Testis (tissue), 3 donors: Measurements from ENCODE around the gene PSMD9. TPM values are rescaled to one million over a fixed set of nuclear protein-coding genes. Genes with fewer than 3 reads are reported as not detected.

Experiments used
- DNase-seq: peaks from one replicate; pipeline ENCODE4 v3.0.0-alpha.2; 2019
- H3K27ac ChIP-seq, 2 donors: fragments of 200-600 bp; sonication (generic); one replicate each; pipeline ENCODE4 v1.5.1; 2019
- H3K27me3 ChIP-seq: fragments of 200-600 bp; sonication (generic); one replicate; pipeline ENCODE4 v1.5.1; 2019
- H3K36me3 ChIP-seq: fragments of 200-600 bp; sonication (generic); one replicate; pipeline ENCODE4 v1.5.1; 2017; ENCODE audit warnings: low read depth; ENCODE audit errors: missing control alignments
- H3K4me1 ChIP-seq: fragments of 200-600 bp; sonication (generic); one replicate; pipeline ENCODE4 v1.5.1; 2019
- H3K4me3 ChIP-seq, 2 donors: fragments of 200-600 bp; sonication (generic); one replicate each; pipeline ENCODE4 v1.5.1; 2017 to 2019
- H3K9me3 ChIP-seq: fragments of 200-600 bp; sonication (generic); one replicate; pipeline ENCODE4 v1.5.1; 2017
- POLR2A ChIP-seq: fragments of 450-650 bp; IDR thresholded peaks from one replicate; pipeline ENCODE4 v1.6.1; 2017; ENCODE audit warnings: antibody characterized with exemption, mild to moderate bottlenecking, moderate library complexity
- WGBS, 2 donors: methylation state at CpG; one replicate each; pipeline ENCODE4 v1.1.5; 2018; 5-methylcytosine and 5-hydroxymethylcytosine counted together
- intact Hi-C: fragments of 100-400 bp; cut with DNase I; formaldehyde crosslinking; loops from one replicate; pipeline ENCODE4 v1.15.1; 2023; ENCODE audit warnings: low total_unique reads
- polyA plus RNA-seq: library from polyadenylated mRNA; stranded (reverse); fragments of 350-450 nt; fragmentation: Illumina TruSeq; extraction: RNeasy Lipid Tissue Mini Kit (QIAGEN cat#74804); gene quantifications from one replicate; pipeline ENCODE4 v1.2.3, GENCODE V29; 2014; ENCODE audit warnings: low read depth, low replicate concordance; ENCODE audit not compliant: insufficient read depth
- total RNA-seq, 2 donors: library from RNA; depleted of rRNA; stranded (reverse); fragments of >200 nt; gene quantifications; one replicate each; pipeline ENCODE4 v1.2.3, GENCODE V29; 2016
- TF ChIP-seq, protein P1 (sequence below), 3 experiments: fragments of 450-650 bp in 2 of 3; fragments of 200-600 bp in 1 of 3; sonication (generic) in 1 of 3; IDR thresholded peaks; one replicate each; pipeline ENCODE4 v1.5.1; 2016 to 2019; ENCODE audit warnings: antibody characterized with exemption in 3 of 3, mild to moderate bottlenecking in 2 of 3, moderate library complexity in 1 of 3

The PSMD9 gene
- total and polyA plus RNA-seq, 3 donors from 2014 or later, result 51.3 to 80.9 (median 60.7) TPM

DNA sequence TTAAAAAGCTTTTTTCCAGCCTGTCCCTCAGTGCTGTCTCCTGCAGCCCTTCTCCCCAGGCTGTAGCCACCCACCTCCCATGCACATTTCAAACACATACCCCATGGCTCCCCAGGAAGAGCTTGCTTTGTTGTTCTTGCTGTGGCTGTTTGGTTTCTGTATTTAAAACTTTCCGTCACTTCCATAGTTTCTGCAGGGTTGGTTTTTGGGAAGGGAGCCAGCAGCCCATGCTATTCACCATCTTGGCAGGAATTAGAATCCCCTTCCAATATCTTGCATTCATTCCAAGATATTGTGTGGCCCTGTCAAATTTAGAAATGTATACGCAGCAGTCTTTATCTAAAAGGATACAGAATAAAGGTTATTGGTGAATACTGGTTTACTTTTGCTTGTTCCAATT is 59.4 kb downstream of the PSMD9 start:
- no peaks in the 10 kb centered on the region for H3K36me3 ChIP-seq
- H3K27me3 ChIP-seq, result no peaks in the 10 kb centered on the region
- no peaks in the 10 kb centered on the region for H3K4me1 ChIP-seq
- intact Hi-C loops, result no loop called here
- no peak overlapping the region for H3K27ac ChIP-seq
- no peak for TF ChIP-seq POLR2A
- TF ChIP-seq, protein P1, sequence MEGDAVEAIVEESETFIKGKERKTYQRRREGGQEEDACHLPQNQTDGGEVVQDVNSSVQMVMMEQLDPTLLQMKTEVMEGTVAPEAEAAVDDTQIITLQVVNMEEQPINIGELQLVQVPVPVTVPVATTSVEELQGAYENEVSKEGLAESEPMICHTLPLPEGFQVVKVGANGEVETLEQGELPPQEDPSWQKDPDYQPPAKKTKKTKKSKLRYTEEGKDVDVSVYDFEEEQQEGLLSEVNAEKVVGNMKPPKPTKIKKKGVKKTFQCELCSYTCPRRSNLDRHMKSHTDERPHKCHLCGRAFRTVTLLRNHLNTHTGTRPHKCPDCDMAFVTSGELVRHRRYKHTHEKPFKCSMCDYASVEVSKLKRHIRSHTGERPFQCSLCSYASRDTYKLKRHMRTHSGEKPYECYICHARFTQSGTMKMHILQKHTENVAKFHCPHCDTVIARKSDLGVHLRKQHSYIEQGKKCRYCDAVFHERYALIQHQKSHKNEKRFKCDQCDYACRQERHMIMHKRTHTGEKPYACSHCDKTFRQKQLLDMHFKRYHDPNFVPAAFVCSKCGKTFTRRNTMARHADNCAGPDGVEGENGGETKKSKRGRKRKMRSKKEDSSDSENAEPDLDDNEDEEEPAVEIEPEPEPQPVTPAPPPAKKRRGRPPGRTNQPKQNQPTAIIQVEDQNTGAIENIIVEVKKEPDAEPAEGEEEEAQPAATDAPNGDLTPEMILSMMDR (IDR thresholded peaks at IDR 0.05), result no peak
- no peak for DNase-seq
- 89 to 95% methylated on average over 2 of the region's 2 CpGs for WGBS, 2 donors
- H3K9me3 ChIP-seq, result no peaks in the 10 kb centered on the region
- H3K4me3 ChIP-seq, result no peak overlapping the region

GRCh38 chr12:121949648-121950397 is 61.2 kb downstream of the PSMD9 start:
- Histone ChIP-seq H3K9me3 (no peaks in the 10 kb centered on the region), H3K4me1 (no peaks in the 10 kb centered on the region), H3K27me3 (no peaks in the 10 kb centered on the region), H3K27ac (no peak overlapping the region), H3K4me3 (no peak overlapping the region), H3K36me3 (no peaks in the 10 kb centered on the region)
- intact Hi-C loops, result no loop called here
- WGBS, 2 donors, result 76 to 79% methylated on average over 4 of the region's 4 CpGs
- TF ChIP-seq, protein P1 (IDR thresholded peaks at IDR 0.05), result no peak
- no peak for TF ChIP-seq POLR2A
- DNase-seq, result no peak

DNA sequence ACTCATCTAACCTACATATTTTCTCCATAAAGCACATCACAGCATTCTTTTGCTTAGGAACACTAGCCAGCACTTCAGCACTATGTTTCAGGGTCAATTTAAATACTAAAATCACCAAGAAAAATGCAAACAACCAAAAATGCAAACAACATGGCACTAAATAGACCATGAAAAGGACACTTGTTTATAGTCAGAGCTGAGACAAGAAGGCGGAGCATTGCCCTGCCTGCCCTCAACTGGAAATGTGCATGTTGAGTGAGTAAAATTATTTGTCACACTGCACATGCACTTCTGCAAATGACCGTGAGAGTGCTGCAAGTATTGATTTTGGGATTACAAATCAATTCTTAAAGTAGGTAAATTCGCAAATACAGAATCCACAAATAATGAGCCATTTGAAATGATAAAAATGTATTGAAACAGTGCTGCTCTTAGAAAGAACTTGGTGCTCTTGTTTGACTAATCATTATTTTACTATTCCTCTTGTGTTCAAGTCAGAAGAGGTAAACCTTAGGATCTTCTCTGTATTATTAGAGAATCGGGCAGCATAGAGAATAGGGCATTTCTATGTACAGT is 64.6 kb downstream of the PSMD9 start:
- no peaks in the 10 kb centered on the region for H3K36me3 ChIP-seq
- H3K9me3 ChIP-seq, result no peaks in the 10 kb centered on the region
- no peaks in the 10 kb centered on the region for H3K27me3 ChIP-seq
- TF ChIP-seq POLR2A, result no peak
- TF ChIP-seq, protein P1 (IDR thresholded peaks at IDR 0.05), result no peak
- no peak overlapping the region for H3K27ac ChIP-seq
- 94 to 99% methylated on average over 4 of the region's 4 CpGs for WGBS, 2 donors
- no peaks in the 10 kb centered on the region for H3K4me1 ChIP-seq
- H3K4me3 ChIP-seq, result no peak overlapping the region
- intact Hi-C loops, result no loop called here
- no peak for DNase-seq

DNA sequence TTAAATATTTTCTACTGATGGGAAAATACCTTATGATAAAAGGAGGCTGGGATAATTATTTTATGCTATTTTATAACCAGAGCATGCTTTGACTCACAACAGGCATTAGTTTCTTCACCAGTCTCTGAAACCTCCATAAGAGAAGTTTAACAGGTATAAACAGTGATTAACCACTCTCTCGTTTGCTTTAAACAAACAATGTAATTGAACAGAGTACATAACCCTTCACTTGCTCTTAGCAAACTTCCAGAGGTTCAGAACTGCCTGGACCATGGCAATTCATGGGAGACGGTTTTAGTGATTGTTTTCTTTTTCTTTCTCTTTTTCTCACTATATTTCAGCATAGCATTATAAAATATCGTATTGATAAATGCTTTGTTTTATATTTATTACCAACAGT is 65.1 kb downstream of the PSMD9 start:
- H3K36me3 ChIP-seq, result no peaks in the 10 kb centered on the region
- H3K4me1 ChIP-seq, result no peaks in the 10 kb centered on the region
- intact Hi-C loops, result no loop called here
- no peaks in the 10 kb centered on the region for H3K9me3 ChIP-seq
- 77 to 78% methylated on average over 3 of the region's 3 CpGs for WGBS, 2 donors
- no peak overlapping the region for H3K4me3 ChIP-seq
- H3K27me3 ChIP-seq, result no peaks in the 10 kb centered on the region
- no peak for DNase-seq
- TF ChIP-seq POLR2A, result no peak
- TF ChIP-seq, protein P1 (IDR thresholded peaks at IDR 0.05), result no peak
- H3K27ac ChIP-seq, result no peak overlapping the region
